ENCODE measurements around the gene AKAP6.

DNA sequence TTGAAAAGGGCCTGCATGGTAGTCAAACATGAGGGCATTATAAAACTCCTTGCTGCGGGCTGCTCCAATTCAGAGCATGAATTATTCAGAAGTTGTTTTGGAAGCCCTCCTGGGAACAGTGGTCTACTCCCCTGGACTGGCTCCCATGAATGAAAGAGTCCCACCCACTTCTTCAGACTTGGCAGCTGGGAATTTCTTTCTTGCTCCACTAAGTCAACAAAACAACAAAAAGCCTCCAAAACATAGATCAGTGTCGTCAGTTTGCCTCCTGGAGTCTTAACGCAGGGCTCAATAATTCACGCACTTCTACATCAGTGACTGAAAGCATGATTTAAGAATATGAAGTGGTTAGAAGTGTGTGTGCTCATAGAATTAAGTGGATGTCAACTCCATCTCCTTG, 37.9 kb downstream of the AKAP6 start:
- no peak for TF ChIP-seq CTCF (IDR thresholded peaks at IDR 0.05)
- no peak for TF ChIP-seq POLR2A (IDR thresholded peaks at IDR 0.05)
- TF ChIP-seq POLR2AphosphoS5 (IDR thresholded peaks at IDR 0.05) = no peak
